Glomerular visceral epithelial cell (primary cell): Measurements from ENCODE around the gene QPCT.
A peak's percentile ranks its signal among the peaks of the same experiment; 100 is the strongest.

Experiments
- DNase-seq: peaks from one replicate; pipeline ENCODE4 v3.0.0-alpha.2; 2016; ENCODE audit errors: extremely low spot score

QPCT gene

DNA sequence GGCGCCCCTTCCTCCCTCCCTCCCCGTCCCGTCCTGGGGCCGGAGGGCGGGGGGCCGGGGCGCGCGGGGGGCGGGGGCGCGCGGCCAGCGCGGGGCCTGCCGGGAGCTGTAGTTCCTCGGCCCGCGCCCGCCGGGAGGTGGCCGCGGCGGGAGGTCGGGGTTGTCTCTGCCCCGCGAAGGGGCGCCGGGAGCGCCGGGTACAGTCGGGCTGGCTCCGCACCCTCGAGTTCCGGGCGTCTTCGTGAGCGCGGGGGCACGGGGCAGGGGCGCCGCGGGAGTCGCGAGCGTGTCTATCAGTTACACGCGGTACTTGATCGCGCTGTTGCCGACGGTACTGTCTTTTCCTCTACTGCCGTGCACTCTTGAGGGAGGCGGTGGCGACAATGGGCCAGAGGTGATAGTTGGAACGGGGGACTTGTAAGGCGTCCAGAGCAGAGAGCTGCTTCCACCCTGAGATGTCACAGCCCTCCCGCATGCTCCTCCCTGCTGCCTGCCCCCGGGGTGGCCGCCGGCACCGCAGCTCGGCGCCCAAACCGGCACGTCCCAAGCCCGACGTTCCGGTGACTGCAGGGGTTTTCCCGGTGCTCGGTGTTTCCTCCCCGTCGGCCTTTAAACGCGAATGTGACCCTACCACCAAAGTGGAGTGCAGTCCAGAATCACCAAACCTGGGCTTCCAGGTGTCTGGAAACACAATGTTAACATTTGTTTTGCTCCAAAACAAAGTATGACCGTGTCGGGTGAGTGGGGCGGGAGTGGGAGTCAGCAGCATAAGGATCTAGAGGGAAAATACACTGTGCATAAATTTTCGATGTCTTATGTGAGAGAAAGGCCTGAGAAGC is 19.4 kb upstream of the QPCT start, which contains the start of gene PRKD3:
Gene PRKD3, minus strand, starts transcription at position 48 of the 839 bp plus-strand sequence. CDS start 8,309 bp downstream, outside the sequence.
- peak; percentile 76 for DNase-seq

DNA sequence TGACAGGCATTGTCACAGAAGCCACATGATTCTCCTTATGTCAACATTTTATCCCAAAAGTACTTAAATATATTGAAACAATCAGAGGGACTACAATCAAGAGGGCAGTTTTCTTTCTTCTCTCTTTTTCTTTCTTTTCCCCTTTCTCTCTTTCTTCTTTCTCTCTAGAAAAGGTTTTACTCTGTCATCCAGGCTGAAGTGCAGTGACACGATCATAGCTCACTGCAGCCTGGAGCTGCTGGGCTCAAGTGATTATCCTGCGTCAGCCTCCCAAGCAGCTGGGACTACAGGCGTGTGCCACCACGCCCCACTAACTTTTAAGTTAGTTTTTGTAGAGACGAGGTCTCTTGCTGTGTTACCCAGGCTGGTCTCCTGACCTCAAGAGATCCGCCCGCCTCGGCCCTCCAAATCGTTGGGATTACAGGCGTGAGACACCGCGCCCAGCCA is 18.8 kb upstream of the QPCT start:
- DNase-seq, result no peak

DNA sequence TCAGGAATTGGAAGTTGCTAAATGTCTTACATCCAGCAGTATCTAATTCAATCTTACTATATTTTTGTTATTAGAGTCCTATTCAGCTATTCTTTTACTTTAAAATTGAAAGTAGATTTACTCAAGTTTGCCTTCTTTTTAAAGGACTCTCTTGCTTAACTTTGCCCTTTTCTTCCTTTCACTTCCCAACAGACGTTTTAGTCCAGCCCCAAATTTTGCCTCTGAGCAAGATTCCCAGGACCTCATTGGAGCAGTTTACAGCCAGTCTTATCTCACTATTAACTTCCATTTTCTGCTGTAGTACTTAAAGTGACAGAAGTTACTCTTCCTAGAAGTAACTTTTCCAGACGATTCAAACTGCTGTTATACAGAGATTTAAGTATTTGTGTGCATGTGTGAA is 18.1 kb upstream of the QPCT start:
- peak; percentile 54 for DNase-seq

DNA sequence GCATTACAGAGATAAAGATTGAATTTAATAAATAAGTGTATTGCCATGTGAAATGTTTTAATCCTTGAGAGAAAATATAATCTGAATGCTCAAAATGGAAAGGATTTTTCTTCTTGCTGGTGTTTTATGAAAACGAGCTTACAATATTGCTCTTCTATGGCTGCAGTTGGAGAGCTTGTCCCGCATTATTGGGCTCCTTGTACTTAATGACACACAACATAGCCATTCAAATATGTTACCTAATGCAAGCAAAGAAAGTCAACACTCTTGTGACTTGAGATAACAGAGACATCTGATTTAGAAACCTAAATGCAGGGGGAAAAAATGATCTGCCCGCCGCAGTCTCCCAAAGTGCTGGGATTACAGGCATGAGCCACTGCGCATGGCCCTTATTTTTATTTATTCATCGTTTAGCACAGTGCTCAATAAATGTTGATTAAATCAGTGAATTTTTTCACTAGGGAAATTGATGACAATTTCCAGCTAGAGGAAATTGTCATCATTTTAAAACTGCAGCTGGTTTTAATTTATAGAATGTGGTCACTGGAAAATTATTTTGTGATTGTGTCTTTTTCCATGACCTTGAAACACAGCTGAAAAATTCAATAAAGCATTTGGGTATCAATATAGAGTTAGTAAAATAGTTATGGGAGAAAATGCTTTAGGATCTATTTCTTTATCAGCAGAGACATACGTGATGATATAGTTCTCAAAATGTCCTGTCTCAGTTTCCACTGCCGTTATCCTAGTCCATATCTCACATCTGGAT is 17.4 kb upstream of the QPCT start:
- DNase-seq, result no peak

DNA sequence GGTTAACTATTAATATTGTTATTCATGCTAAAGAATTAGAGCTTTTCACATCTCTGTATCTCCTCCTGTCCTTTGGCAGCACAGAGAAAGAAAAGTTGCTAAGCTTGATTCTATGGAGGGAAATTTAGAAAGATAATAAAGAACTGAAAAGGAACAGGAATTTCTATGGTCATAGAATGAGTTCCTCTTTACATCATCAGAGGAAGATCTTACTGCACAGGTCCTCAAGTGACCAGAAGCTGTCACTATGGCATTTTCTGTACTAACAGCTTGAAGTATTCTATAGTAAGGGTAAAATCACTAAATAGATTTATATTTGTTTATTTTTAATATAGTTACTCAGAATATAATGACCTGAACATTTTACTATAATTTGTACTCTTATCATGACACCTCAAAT is 13.7 kb upstream of the QPCT start:
- no peak for DNase-seq

DNA sequence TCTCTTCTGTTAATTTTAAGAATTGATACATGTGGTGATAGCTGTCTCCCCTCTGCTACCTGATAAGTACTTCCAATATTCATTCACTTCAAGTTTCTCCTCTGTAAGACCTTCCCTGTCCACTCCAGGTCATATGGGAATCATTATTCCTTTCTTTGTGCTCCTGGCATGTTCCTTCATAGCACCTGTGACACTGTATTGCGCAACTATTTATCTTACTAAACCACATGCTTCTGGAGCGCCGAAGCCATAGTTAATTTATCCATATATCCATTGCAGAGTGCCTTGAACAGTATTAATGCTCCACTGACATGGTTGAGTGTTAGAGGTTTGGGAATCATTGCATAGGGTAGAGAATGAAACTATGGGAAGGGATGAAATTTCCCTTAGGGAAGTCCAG is 11.9 kb upstream of the QPCT start:
- DNase-seq, result no peak

DNA sequence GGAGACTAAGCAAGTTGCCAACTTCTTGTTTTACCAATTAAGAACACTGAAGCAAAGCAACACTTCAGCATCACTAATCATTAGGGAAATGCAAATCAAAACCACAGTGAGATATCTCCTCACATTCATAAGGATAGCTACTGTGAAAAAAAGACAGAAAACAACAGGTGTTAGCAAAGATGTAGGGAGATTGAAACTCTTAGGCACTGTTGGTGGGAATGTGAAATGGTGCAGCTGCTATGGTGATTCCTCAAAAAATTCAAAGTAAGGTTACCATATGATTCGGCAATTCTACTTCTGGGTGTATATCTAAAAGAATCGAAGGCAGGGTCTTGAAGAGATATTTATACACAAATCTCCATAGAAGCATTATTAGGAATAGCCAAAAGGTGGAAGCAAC is 11.2 kb upstream of the QPCT start:
- DNase-seq, result no peak

DNA sequence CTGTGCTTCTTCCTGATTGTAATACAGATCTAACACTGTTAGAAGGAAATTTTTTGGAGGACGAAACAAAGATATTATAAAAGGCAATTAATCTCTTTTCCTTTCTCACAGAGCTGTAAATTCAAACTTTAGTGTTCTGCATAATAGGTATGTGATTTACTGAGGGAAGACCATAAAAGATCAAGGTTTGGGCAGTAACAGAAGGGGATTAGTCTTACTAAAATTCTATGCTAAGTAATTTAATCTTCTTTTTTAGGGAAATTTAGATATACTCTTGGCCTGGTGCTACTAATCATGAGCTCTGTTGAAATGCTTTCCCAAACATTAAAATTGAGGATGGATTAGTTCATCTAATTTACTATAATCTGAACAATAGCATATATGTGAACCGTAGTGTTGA is 8.8 kb upstream of the QPCT start:
- DNase-seq, result no peak

DNA sequence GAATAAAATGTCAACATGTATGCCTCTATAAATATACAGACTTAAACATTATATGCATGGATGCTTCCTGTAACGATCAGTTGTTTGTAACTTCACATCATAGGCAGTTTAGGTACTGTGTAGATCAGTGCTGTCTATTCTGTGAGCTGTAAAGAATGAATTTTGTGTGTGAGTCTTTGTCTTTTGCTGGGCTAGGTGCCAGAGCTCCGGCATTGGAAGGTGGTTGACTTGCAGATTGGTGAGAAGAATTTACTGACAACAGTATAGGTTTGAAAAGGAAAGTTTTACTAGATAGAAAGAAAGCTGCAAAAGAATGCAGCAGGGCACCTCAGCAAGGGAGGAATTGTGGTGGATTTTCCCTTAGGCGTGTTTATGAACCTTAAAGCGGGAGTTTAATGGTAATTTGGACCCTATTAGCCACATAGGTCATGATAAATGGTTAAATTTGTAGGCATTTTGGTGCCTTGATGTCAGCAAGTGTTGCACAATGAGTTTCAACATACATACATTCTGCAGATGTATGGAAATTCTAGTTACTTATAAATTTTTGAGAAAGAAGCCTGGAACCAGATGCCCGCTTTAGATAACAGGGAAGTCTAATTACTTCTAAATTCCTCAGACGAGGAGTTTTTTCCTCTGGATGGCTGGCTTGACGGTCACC is 6.7 kb upstream of the QPCT start:
- DNase-seq, result no peak

DNA sequence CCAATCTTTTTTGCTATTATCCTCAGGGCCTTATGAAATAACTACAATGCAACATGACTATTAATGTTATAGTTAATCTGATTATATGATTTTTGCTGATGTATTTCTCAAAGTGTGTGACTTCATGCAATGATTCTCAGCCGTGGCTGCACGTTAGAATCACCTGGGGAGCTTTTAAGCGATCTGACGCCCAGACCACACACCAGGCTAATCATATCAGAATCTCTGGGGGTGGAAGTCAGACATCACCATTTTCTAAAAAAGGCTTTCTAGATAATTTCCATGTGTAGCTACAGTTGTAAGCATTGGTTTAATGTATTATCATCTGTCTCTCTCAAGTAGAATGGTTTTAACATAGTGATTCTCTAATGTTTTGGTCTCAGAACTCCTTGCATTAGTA is 5.5 kb upstream of the QPCT start:
- no peak for DNase-seq

DNA sequence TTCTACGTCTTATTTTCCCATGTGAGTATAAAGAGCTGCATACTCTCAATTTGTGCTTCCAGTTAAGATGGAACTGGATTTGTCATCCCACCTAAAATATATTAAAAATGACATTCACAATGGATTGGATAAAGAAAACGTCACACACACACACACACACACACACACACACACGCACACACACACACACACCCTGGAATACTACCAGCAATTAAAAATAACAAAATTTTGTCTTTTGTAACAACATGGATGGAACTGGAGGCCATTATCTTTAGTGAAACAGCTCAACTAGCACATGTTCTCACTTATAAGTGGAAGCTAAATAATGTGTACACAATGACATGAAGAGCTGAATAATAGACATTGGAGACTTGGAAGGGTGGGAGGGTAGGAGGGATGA is 3.8 kb upstream of the QPCT start:
- no peak for DNase-seq

DNA sequence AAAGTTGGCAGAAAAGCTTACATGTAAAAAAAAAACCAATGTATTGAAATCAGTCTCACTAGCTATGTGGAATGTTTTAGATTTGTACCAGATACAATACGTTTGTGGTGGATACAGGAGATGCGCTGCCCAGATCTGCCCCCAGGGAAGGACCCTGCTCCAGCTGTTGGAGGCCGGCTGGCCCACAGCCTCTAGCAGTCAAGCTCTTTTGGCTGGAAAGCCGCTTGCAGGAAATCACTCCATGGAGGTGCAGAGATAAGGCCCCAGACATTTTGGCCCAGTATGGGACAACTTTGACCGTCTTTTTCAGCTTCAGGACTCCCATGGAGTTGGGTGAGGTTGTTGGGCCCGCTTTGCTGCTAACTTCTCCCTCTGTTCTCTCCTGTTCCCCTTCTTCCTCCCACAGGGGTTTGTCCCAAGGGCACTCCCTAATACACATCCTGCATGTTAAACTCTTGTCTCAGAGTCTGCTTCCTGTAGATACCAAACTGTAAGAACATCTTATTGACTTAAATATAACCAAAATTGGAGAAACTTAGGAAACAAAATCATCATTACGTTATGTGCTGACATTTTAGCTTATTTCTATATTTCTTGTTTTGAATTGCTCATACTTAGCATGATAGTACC is 1.7 kb upstream of the QPCT start:
- no peak for DNase-seq

DNA sequence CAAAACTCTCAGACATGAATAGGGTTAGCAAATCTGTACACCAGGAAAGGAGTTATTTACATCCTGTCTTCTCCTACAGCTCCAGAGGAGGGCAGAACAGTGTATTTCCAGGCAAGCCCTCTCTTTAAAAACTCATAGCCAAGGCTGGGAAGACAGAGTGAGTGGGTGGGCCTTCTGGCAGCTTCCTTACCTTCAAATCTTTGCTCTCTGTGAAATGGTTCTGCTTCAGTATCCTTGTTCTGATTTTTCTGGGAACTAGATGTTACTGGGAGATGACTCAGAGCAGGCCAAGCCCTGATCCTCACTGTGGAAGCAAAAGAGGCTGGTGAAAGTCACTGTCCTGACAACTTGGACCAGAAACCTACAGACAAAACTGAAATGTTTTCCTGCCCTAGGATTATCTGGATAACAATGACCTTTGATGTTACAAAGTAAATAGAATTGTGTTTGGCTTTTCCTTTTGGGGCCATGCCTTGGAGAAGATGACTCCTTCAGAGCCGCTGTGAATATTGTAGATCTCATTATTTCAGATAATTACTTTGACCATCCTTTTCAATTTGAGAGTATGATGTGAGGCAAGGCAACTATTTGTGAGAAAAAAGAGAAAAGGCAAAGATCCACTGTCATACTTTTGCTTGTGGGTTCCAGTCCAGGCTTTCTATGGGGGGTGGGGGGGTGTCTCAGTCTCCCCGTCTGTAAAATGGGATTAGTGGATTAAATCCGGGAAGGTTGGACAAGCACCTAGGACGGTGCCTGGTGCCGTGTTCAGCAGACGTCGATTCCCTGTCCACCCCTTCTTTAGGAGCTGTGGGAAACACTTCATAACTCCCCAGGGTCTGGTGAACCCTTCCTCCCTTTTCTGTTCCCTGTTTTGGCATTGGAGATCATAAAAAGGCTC is 644 bp upstream of the QPCT start:
- peak; percentile 64 for DNase-seq

DNA sequence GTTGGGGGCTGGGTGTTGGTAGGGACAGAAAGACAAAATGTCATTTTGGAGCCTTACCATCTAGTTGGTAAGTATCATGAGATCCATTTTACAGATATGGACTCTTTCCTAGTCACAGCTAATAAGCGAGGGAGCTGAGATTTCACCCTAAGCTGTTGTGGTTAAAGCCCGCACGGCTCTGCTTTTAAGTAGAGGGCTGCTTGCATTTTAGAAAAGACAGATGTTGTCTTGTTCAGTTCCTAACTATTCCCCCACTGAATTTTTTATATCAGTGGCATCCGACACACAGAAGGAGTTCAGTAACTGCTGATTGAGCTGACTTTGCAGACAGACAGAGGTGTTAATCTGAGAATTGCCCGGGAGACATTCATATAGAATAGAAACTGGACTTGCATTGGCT is 3.7 kb downstream of the QPCT start:
- no peak for DNase-seq

DNA sequence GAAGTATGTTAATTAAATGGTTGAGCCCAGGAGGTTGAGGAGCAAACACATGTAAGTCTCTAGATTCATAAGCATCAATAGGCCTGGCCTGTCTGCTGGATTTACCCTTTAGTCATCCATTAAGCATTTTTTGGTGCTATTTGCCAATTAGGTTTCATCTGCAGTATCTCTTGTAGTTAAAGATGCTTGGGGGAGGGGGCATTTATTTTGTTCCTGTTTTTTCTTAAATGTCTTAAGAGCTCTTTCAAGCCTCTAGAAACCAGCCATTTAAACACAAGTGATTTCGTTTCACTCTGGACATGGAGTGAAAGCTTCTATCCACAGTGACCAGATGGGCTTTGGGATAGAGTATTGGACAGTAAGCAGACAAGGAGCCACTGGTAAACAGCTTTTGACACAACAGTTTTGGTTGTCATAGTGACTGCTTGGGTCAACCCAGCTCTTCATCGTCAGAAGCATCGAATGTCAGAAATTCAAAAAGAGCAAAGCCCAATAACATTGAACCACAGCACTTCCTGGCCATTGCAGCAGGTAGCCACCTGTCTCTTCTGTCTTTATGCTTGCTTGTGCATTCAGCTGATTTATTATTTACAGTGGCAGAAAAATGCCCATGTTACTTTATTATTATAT is 4.9 kb downstream of the QPCT start:
- peak; percentile 13 for DNase-seq

DNA sequence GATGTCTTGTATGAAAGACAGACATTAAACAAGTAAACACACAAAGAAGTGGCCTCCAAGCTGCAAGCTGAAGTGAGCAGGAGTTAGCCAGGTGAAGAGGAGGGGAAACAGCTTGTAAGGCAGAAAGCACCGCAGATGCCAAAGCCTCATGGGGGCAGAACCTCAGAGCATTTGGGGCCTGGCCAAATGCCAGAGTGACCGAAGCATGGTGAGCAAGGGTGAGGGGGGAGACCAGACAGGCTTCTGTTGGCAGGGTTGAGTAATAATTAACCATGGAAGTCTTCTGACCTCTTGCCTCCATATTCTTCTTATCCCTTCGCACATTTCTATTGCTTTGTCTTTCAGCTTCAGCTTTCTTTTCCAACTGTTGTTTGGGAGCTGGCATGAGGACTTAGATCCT is 5.6 kb downstream of the QPCT start:
- peak; percentile 95 for DNase-seq

DNA sequence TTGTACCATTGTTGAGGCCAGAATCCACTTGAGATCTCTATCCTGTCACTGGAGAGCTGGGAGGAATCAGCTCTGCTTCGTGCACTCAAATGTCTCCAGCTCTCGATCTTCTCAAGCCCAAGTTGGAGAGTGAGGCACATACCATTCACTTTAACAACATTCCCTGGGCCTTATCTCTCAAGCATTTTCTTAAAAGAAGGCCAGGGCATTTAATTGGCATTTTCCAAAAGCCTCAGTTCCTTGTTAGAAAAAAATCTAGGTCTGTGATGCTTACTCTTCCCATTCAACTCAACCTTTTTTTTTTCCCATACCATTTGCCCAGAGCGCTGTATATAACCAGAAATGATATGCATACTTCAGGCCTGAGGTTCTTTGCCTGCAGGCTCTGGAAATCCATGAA is 10.1 kb downstream of the QPCT start:
- DNase-seq, result no peak

DNA sequence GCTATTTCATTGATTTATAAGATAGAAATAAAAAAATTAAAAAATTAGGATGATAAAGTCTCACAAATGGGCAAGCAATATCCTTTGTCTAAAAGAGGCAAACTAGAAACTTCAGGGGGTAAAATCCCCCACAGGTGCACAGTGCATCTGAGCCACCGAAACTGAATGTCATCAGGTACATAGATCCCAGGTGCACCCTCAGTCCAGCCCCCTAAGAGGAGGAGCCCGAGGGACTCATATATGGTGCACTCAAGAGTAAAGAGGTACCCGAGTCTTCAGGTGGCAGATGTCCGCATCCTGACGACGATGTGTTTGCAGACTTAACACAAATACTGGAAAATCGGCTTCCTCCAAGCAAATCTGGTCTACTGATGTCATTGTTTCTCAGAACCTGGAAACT is 11.3 kb downstream of the QPCT start:
- no peak for DNase-seq

DNA sequence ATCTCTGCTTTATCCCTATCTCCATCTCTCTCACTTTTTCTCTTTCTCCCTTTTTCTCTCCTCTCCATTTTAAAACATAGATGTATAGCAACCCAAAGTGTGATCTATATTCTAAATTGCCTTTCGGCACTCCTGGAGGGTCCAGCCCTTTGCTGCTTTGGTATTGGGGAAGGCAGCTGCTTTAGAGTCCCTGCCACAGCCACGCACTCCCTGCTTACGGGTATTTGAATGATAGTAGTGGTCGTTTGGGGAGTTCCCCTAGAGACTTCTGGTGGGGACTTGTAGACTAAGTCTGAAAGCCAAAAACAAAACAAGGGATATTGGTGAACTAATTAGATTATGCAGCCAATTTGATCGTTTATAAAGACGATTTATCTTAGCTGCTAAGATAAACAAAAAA is 11.9 kb downstream of the QPCT start:
- no peak for DNase-seq

DNA sequence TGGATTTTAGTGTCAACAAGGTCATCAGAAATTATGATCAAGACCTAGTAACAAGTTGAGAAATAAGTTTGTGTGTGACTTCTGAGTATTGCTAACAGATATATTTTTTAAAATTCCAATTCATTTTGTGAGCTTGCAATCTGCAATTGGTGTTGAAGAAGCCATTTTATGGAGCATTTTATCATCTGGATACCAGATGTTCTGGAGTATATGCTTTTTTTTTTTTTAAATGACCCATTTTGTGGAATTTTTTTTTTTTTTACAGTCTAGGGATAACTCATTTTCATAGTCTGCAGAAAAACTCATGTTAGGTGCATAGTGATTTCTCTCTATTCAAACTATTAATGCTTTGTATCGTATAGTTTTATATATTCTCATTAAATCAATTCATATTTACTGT is 12.6 kb downstream of the QPCT start:
- DNase-seq, result no peak

DNA sequence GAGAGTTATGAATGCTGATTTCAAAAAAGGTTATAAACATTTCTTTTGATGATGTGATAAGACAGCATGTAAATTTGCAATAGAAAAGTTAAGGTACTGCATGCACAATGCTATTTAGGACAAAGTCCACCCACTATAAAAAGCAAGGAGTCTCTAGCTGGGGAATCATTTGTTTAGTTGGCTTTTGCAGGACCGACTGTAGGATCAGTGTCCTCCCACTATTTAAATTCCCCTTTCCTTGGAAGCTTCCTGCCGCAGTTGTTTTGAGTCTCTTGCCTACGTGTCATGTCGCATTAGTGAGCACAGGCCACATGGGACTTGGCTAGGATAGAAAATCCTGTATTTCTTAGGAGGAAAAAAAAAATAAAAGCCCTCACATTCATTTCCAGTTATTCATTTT is 13.1 kb downstream of the QPCT start:
- no peak for DNase-seq
